A204.1 (cell line): Measurements from ENCODE around the gene RNF215.
"Not testable (repeated sequence)": the region's sequence is repeated elsewhere in the genome, so short reads cannot be mapped to it uniquely, and the experiment has no call there.

Source experiments
- FAIRE-seq: peaks from 2 replicates; lab custom pipeline; 2012; peaks lifted over from hg19 to GRCh38; lab: Jason Lieb, UNC

The RNF215 gene

DNA sequence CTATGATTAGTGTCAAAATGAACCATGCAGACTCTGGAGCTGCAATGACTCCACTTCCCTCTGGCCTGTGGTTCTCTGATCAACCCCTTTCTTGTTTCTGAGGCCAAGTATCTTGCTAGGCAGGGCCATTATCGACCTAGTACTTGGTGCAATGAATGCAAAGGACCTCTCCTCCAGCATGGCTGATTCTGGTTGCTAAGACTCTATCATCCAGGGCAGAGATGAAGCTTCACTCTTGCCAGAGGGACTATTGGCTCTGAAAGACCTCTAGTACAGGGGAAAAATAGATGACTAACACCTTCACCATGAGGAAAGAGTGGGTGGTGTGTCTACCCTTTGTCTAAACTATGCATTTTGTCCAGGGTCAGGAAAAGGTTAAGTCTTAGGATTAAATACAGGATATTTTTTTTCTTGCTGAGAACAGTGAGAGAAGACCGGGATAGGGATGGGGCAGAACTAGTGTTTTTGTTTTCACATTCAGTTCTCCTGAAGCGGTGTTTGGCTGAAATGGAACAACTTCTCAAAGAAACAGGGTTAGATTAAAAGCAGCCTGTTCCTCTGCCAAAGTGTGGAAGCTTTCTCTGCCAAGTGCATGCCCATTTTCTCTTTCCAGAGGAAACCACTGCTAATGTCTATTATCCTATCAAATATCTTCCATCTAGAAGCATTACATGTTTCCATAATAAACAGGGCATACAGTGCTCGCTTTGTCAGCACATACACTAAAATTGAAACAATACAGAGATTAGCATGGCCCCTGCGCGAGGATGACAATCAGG is 33.3 kb upstream of the RNF215 start:
- no peak for FAIRE-seq

DNA sequence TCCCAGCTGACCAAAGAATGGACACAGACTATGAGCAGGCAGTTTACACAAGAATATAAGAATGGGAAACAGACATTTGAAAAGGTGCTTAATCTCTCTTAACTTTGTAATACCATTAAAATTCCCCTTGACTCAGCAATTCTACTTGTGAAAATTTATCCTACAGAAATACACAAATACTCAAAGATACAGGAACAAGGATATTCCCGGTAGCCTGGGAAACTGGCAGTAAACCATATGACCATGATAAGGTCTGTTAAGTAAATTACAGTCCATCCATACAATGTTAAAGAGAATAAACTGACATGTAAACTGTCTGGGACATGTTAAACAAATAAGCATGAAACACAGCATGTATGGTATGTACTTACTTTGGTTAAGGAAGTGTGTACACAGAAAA is 29.6 kb upstream of the RNF215 start:
- FAIRE-seq = no peak

DNA sequence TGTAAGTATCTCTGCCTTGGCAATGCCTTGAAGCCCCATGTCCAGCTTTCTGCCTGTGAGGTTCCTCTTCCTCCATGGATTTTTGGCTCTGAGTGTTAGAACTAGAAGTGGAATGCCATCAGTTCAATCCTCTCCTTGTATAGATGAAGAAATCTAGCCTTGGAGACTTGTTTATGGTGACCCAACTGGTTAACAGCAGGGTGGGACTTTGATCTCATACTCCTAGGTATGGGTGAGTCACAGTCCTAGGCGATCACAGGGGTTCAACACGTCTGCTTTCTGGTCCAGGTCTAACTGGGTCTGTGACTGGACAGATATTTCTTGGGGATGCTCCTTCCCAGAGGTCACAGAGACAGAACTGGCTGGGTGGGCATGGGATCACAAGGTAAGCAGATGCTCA is 29.2 kb upstream of the RNF215 start:
- no peak for FAIRE-seq

- no peak for FAIRE-seq
Measured at GRCh38 chr22:30414525-30415047, 27.4 kb upstream of the RNF215 start.

- no peak for FAIRE-seq
Measured at GRCh38 chr22:30413745-30414524, 26.7 kb upstream of the RNF215 start.

GRCh38 chr22:30413001-30413400 is 25.8 kb upstream of the RNF215 start:
- no peak for FAIRE-seq

GRCh38 chr22:30411780-30412179 is 24.6 kb upstream of the RNF215 start:
- FAIRE-seq = no peak

DNA sequence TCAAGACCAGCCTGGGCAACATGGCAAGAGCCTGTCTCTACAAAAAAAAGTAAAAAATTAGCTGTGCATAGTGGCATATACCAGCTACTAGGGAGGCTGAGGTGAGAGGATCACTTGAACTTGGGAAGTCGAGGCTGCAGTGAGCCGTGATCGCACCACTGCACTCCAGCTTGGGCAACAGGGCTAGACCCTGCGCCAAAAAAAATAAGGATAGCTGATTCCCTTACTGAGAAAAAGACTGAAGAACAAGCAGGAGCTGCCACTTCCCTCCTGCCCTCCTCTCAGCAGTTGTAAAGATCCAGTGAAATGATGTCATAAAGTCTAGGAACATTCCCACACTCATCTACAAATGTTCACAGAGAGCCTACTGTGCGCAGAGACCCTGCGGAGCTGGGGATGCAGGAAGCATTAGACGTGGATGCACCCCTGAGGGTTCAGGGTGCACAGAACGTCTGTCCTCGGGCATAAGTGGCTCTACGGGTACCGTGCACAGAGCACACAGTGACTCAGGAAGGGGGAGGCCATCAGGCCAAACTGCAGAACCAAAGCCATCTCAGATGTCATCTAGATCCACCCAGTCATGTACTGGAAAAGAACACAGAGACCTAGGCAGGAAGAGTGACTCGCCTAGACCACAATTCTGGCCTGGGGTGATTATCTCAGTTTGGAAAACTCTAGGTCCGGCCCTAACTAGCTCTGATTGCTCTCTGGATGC is 21.3 kb upstream of the RNF215 start:
- FAIRE-seq = no peak

DNA sequence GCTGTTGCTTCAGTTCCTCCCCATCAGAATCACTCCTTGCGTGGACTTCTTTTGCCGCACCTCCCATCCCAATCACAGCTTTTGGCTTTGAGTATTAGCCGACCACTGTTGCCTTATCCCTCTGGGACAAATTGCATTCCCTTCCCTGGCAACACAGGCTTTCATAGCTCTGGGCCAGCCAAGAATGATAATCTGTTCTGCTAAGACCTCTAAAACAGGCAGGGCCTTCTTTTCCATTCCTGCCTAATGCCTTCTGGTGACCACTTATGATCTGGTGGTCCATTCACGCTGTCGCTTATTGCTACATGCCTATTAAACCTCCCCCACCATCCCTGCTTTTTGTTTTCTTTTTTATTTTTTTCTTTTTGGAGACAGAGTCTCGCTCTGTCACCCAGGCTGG is 19.2 kb upstream of the RNF215 start:
- FAIRE-seq = no peak

GRCh38 chr22:30405731-30406130 is 18.5 kb upstream of the RNF215 start:
- no peak for FAIRE-seq

- FAIRE-seq = no peak
Measured at GRCh38 chr22:30404307-30404706, 17.1 kb upstream of the RNF215 start.

DNA sequence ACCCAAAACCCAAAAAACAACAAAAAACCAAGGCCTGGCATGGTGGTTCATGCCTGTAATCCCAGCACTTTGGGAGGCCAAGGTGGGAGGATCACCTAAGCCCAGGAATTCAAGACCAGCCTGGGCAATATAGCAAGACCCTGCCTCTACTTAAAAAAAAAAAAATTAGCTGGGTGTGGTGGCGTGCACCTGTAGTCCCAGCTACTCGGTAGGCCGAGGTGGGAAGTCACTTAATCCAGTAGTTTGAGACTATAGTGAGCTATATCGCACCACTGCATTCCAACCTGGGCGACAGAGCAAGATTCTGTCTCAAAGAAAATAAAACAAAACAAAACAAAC is 15.5 kb upstream of the RNF215 start:
- not testable (repeated sequence) for FAIRE-seq

DNA sequence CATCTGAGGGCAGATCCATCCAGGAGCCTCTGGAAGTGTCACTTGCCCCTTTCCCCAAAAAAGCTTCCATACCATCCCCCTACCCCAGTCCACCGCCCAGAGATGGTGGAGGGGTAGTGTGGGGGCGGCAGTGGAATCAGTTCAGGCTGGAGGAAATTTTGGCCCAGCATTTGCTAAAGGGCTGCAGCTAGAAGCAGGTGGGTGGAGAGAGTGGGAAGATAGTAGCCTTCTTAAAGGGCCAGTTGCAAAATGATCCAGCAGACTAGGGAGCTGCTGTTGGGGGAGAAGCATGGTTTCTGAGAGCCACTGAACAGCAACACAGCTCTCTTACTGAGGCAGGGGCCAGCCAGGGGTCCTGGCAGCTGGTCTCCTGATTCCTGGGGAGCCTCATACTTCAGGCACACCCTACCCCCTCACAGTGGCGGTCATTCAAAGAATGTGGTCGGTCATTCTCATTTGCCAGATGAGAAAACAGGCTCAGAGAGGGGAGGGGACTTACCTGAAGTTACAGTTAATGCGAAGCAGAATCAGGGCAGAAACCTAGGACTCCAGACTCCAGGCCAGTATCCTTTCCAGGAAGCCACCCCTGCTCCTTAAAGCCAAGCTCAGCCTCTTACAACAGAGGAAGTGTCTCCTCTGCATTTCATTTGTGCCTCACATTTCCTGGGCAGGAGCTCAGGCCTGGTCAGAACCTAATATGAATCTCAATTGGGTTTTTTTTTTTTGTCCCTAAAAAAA is 15.0 kb upstream of the RNF215 start:
- no peak for FAIRE-seq

DNA sequence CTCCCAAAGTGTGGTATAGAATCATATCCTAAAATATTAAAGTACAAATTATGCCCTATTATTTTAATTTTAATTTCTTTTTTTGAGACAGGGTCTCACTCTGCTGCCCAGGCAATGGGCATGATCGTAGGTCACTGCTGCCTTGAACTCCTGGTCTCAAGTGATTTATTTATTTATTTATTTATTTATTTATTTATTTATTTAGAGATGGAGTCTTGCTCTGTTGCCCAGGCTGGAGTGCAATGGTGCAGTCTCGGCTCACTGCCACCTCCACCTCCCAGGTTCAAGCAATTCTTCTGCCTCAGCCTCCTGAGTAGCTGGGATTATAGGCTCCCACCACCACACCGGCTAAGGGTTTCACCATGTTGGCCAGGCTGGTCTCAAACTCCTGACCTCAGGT is 13.8 kb upstream of the RNF215 start:
- not testable (repeated sequence) for FAIRE-seq

- no peak for FAIRE-seq
Measured at GRCh38 chr22:30400159-30400558, 12.9 kb upstream of the RNF215 start.

DNA sequence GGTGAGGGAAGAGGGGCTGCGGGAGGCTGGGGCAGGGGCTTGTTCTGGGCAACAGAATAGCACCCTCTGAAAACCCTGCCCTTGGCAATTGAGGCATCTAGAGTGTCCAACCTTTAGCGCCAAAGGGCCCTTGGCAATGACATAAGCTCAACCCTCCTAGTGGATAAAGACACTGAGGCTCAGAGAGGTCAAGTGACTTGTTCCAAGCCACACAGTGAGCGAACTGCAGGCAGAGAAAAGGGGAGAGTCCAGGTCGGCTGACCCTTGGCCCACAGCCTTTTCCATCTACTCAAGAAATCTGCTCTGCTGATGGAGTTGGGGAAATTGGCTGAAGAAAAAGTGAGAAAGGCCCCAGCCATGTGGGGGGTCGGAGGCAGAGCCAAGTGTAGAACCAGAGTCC is 12.5 kb upstream of the RNF215 start:
- no peak for FAIRE-seq

GRCh38 chr22:30398685-30399680 is 11.8 kb upstream of the RNF215 start:
- FAIRE-seq = no peak

- no peak for FAIRE-seq
Measured at GRCh38 chr22:30397656-30398635, 10.7 kb upstream of the RNF215 start.

DNA sequence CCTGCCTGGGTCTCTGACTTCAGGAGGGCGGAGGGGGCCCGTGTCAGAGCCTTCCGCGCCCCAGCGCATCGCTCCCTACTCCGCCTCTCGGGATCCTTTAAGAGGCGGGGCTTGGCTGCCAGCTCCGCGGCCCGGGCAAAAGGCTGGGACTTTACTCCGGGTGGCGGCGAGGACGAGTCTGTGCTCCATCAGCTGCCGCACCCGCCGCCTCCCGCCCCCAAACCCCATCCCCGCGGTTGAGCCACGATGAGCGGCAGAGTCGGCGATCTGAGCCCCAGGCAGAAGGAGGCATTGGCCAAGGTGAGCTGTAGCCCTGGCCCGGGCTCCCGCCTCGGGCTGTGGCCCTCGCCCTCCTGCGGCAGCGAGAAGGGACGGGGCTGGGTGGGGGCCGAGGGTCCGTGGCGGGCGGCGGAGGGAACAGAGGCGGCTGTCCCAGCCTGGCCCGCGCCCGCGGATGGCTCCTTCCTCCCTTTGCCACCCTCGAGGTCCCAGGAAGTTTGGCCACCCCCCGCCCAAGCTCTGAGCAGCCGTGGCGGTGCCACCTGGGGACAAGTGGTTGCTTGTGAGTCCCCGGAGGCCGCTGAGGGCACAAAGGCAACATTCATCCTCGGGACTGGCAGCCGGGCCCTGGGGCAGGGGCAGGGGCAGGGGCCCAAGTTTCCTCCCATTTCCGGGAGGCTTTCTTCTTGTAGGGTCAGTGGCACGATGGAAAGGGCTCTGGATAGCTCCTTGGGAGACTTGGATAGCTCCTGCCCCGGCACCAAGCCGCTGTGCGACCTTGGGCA is 9.9 kb upstream of the RNF215 start, which contains the start of gene SEC14L2:
Gene SEC14L2, plus strand, starts transcription at position 148 of the 785 bp plus-strand sequence. Its CDS starts 99 bp downstream, at position 247.
- FAIRE-seq = no peak
